Measurements from ENCODE around the gene MYL5.

DNA sequence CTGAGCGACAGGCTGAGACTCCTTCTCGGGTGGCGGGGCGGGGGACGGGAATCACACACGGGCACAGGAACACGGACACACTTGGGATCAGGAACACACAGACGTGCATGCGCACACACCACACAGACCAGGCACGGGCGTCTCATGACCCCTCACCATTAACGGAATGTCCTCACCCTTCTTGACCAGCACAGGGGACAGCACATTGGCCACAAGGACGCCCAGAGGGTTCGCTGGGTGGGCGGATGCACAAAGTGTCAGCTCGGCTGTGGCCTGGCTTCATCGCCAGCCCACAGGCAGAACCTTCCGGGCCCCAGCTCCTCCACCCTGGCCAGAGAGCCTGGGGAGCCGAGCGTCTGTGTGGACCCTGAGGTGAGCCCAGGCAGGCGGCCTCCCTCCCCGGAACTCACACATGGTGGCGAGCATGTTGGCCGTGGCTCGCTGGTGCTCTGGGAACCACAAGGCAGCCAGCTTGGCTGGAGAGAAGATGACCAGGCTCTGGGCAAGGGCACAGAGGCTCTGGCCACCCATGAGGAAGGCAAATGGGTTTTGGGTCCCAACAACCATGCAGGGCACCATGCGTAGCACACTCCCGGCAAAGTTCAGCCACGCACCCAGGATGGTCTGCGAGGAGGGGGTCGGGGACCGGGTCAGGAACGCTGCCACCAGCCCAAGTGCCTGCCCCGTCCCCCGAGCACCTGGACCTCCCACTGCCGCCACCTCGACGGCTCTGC is 11.5 kb downstream of the MYL5 start:
- TF ChIP-seq YY1 (IDR thresholded peaks at IDR 0.05) (no peak), EGR1 (IDR thresholded peaks at IDR 0.05; ENCODE audit: low read depth in 2 of 2) (no peak), RAD21 (IDR thresholded peaks at IDR 0.05) (no peak), HNF4G (IDR thresholded peaks at IDR 0.05) (no peak), GABPA (IDR thresholded peaks at IDR 0.05 in 1 of 2, conservative IDR thresholded peaks at IDR 0.05 in 1 of 2) (no peak), JUND (IDR thresholded peaks at IDR 0.05) (no peak)
- TF ChIP-seq, protein P1, sequence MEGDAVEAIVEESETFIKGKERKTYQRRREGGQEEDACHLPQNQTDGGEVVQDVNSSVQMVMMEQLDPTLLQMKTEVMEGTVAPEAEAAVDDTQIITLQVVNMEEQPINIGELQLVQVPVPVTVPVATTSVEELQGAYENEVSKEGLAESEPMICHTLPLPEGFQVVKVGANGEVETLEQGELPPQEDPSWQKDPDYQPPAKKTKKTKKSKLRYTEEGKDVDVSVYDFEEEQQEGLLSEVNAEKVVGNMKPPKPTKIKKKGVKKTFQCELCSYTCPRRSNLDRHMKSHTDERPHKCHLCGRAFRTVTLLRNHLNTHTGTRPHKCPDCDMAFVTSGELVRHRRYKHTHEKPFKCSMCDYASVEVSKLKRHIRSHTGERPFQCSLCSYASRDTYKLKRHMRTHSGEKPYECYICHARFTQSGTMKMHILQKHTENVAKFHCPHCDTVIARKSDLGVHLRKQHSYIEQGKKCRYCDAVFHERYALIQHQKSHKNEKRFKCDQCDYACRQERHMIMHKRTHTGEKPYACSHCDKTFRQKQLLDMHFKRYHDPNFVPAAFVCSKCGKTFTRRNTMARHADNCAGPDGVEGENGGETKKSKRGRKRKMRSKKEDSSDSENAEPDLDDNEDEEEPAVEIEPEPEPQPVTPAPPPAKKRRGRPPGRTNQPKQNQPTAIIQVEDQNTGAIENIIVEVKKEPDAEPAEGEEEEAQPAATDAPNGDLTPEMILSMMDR (IDR thresholded peaks at IDR 0.05; ENCODE audit: low read depth, low read length, missing input control) = no peak
- TF ChIP-seq, protein P2, sequence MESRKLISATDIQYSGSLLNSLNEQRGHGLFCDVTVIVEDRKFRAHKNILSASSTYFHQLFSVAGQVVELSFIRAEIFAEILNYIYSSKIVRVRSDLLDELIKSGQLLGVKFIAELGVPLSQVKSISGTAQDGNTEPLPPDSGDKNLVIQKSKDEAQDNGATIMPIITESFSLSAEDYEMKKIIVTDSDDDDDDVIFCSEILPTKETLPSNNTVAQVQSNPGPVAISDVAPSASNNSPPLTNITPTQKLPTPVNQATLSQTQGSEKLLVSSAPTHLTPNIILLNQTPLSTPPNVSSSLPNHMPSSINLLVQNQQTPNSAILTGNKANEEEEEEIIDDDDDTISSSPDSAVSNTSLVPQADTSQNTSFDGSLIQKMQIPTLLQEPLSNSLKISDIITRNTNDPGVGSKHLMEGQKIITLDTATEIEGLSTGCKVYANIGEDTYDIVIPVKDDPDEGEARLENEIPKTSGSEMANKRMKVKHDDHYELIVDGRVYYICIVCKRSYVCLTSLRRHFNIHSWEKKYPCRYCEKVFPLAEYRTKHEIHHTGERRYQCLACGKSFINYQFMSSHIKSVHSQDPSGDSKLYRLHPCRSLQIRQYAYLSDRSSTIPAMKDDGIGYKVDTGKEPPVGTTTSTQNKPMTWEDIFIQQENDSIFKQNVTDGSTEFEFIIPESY (IDR thresholded peaks at IDR 0.05) = no peak
- TF ChIP-seq, protein P3, sequence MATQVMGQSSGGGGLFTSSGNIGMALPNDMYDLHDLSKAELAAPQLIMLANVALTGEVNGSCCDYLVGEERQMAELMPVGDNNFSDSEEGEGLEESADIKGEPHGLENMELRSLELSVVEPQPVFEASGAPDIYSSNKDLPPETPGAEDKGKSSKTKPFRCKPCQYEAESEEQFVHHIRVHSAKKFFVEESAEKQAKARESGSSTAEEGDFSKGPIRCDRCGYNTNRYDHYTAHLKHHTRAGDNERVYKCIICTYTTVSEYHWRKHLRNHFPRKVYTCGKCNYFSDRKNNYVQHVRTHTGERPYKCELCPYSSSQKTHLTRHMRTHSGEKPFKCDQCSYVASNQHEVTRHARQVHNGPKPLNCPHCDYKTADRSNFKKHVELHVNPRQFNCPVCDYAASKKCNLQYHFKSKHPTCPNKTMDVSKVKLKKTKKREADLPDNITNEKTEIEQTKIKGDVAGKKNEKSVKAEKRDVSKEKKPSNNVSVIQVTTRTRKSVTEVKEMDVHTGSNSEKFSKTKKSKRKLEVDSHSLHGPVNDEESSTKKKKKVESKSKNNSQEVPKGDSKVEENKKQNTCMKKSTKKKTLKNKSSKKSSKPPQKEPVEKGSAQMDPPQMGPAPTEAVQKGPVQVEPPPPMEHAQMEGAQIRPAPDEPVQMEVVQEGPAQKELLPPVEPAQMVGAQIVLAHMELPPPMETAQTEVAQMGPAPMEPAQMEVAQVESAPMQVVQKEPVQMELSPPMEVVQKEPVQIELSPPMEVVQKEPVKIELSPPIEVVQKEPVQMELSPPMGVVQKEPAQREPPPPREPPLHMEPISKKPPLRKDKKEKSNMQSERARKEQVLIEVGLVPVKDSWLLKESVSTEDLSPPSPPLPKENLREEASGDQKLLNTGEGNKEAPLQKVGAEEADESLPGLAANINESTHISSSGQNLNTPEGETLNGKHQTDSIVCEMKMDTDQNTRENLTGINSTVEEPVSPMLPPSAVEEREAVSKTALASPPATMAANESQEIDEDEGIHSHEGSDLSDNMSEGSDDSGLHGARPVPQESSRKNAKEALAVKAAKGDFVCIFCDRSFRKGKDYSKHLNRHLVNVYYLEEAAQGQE (IDR thresholded peaks at IDR 0.05) = no peak
- TF ChIP-seq, protein P4, sequence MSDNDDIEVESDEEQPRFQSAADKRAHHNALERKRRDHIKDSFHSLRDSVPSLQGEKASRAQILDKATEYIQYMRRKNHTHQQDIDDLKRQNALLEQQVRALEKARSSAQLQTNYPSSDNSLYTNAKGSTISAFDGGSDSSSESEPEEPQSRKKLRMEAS (IDR thresholded peaks at IDR 0.05) = no peak

Measured in liver (tissue), 3 donors.